Middle frontal gyrus (tissue), 1 donor: ENCODE results near the gene MAOB.
"Not testable (repeated sequence)": the region's sequence is repeated elsewhere in the genome, so short reads cannot be mapped to it uniquely, and the experiment has no call there.

Experiments used
- DNase-seq: peaks from one replicate; pipeline ENCODE4 v3.0.0-alpha.2; 2015; ENCODE audit warnings: low spot score; ENCODE audit errors: extremely low spot score

The MAOB gene

GRCh38 chrX:43882294-43882681, at the start of gene MAOB:
Gene MAOB, minus strand, starts transcription at chrX:43882450. Its CDS starts 151 bp downstream, at chrX:43882299.
- DNase-seq, result no peak

- not testable (repeated sequence) for DNase-seq
Measured at GRCh38 chrX:43922032-43922431, 39.8 kb upstream of the MAOB start.

GRCh38 chrX:43910772-43911171, 28.5 kb upstream of the MAOB start:
- DNase-seq, result not testable (repeated sequence)

GRCh38 chrX:43910012-43910411, 27.8 kb upstream of the MAOB start:
- DNase-seq, result no peak

GRCh38 chrX:43909141-43909540, 26.9 kb upstream of the MAOB start:
- DNase-seq, result no peak

GRCh38 chrX:43899878-43900815, 17.9 kb upstream of the MAOB start:
- no peak for DNase-seq

- no peak for DNase-seq
Measured at GRCh38 chrX:43898406-43899035, 16.3 kb upstream of the MAOB start.

- DNase-seq, result no peak
Measured at GRCh38 chrX:43897290-43897689, 15.0 kb upstream of the MAOB start.

GRCh38 chrX:43892336-43892870, 10.2 kb upstream of the MAOB start:
- no peak for DNase-seq

GRCh38 chrX:43885617-43886016, 3.4 kb upstream of the MAOB start:
- no peak for DNase-seq

- no peak for DNase-seq
Measured at GRCh38 chrX:43881410-43882293, 598 bp downstream of the MAOB start.

GRCh38 chrX:43880425-43880824, 1.8 kb downstream of the MAOB start:
- DNase-seq, result no peak

GRCh38 chrX:43878906-43879526, 3.2 kb downstream of the MAOB start:
- DNase-seq, result no peak

- no peak for DNase-seq
Measured at GRCh38 chrX:43876680-43877079, 5.6 kb downstream of the MAOB start.

GRCh38 chrX:43870758-43871419, 11.4 kb downstream of the MAOB start:
- no peak for DNase-seq

GRCh38 chrX:43870011-43870410, 12.2 kb downstream of the MAOB start:
- DNase-seq, result no peak

GRCh38 chrX:43868791-43869190, 13.5 kb downstream of the MAOB start:
- DNase-seq, result no peak

GRCh38 chrX:43866423-43866822, 15.8 kb downstream of the MAOB start:
- no peak for DNase-seq

- no peak for DNase-seq
Measured at GRCh38 chrX:43865791-43866190, 16.5 kb downstream of the MAOB start.

GRCh38 chrX:43862434-43862833, 19.8 kb downstream of the MAOB start:
- DNase-seq, result no peak
